ENCODE measurements around the gene TXNDC8. TPM values are rescaled to one million over a fixed set of nuclear protein-coding genes. Genes with fewer than 3 reads are reported as not detected.

TXNDC8 gene
- total RNA-seq, 1 donor, result not detected

- no peak overlapping the region for H3K4me3 ChIP-seq (ENCODE audit: low read depth, low read length)
- no peak for DNase-seq (ENCODE audit: low read depth)
- no peak for TF ChIP-seq CTCF (IDR thresholded peaks at IDR 0.05; ENCODE audit: insufficient read depth, low read depth, low read length)
These were observed 53.3 kb downstream of the TXNDC8 start for GRCh38 chr9:110284211-110284844.

DNA sequence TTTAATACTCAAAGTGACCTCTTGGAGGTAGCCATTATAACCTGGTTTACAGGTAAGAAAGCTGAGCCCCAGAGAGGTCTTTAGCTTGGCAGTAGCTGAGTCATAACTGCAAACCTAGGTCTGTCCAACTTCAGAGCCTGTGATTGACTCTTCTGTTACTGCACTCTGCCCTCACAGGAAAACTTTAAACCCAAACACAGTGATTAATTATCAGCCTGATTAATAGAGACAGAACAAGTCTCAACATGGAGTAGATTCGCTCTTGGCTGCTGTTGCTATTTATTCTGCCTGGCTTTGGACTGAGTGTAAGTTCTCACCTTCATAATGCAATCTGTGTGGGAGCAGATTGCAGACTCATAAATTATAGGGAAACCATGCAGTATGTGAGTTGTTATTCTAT lies 53.9 kb downstream of the TXNDC8 start:
- DNase-seq (ENCODE audit: low read depth), result peak; percentile 25
- TF ChIP-seq CTCF (IDR thresholded peaks at IDR 0.05; ENCODE audit: insufficient read depth, low read depth, low read length), result no peak
- H3K4me3 ChIP-seq (ENCODE audit: low read depth, low read length), result no peak overlapping the region

- no peak for TF ChIP-seq CTCF (IDR thresholded peaks at IDR 0.05; ENCODE audit: insufficient read depth, low read depth, low read length)
- no peak for DNase-seq (ENCODE audit: low read depth)
- H3K4me3 ChIP-seq (ENCODE audit: low read depth, low read length), result no peak overlapping the region
These were observed 55.0 kb downstream of the TXNDC8 start for GRCh38 chr9:110282739-110283081.

GRCh38 chr9:110282018-110282738 lies 55.5 kb downstream of the TXNDC8 start:
- no peak for TF ChIP-seq CTCF (IDR thresholded peaks at IDR 0.05; ENCODE audit: insufficient read depth, low read depth, low read length)
- no peak for DNase-seq (ENCODE audit: low read depth)
- H3K4me3 ChIP-seq (ENCODE audit: low read depth, low read length), result no peak overlapping the region

- no peak for TF ChIP-seq CTCF (IDR thresholded peaks at IDR 0.05; ENCODE audit: insufficient read depth, low read depth, low read length)
- H3K4me3 ChIP-seq (ENCODE audit: low read depth, low read length), result no peak overlapping the region
- DNase-seq (ENCODE audit: low read depth), result no peak
These were observed 59.5 kb downstream of the TXNDC8 start for GRCh38 chr9:110278080-110278707.

GRCh38 chr9:110276781-110277180 lies 60.9 kb downstream of the TXNDC8 start:
- no peak overlapping the region for H3K4me3 ChIP-seq (ENCODE audit: low read depth, low read length)
- no peak for TF ChIP-seq CTCF (IDR thresholded peaks at IDR 0.05; ENCODE audit: insufficient read depth, low read depth, low read length)
- no peak for DNase-seq (ENCODE audit: low read depth)

Data from fibroblast of villous mesenchyme (primary cell).